KOPT-K1 (cell line): ENCODE data around the gene FAM3C.

Experiments used
- H3K27ac ChIP-seq: fragments of 200-600 bp; sonication (generic); 2 replicates; pipeline ENCODE4 v1.5.1; 2016; ENCODE audit warnings: antibody characterized with exemption, mild to moderate bottlenecking, low read depth, low read length; ENCODE audit not compliant: poor library complexity, severe bottlenecking
- H3K36me3 ChIP-seq: fragments of 200-600 bp; sonication (generic); 2 replicates; pipeline ENCODE4 v1.5.1; 2017; ENCODE audit warnings: antibody characterized with exemption, mild to moderate bottlenecking, low read length, moderate library complexity; ENCODE audit not compliant: insufficient read depth
- H3K9me3 ChIP-seq: fragments of 200-600 bp; sonication (generic); 2 replicates; pipeline ENCODE4 v1.5.1; 2017; ENCODE audit warnings: antibody characterized with exemption, low read length, mild to moderate bottlenecking; ENCODE audit not compliant: insufficient read depth, poor library complexity, severe bottlenecking

Gene FAM3C

DNA sequence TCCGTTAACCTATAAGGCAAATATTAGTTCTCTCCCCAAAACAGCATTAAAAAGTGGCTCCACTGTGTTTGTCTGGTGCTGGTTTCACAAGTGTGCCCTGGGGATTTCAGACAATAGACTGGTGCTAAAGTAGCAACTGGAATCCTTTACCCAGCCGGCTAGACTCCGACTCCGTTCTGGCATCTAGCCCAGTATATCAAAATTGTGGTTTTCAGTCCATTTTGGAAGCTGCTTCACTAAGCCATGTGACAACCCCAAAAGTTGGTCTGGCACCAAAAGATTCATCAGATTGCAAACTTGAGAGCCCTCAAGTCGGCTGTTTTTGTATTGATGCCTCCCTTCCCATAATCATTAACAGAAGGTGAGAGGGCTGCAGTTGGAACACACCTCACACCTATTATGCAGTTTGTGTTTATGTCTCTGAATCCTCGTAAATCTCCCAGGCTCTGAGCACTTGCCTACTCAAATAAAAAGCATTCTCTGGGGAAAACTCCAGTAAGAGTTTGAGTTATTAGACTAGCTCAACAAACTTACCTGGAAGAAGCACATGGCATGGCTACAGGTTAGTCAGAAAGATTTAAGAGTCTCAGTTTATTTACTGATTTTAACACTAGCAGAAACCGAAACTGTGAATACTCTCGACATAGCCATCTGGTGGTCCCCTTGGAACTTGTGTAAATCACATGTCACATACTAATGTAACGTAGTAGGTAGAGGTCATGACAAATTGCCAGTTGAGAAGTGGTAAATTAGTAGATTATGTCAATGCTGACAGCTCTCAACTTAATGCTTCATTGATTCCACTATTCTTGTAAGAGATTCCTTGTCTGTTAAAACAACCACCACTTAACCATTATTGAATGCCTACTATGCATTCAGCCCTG, 82.1 kb downstream of the FAM3C start:
- Histone ChIP-seq H3K9me3 (no peaks in the 10 kb centered on the region), H3K36me3 (no peaks in the 10 kb centered on the region), H3K27ac (no peak overlapping the region)

DNA sequence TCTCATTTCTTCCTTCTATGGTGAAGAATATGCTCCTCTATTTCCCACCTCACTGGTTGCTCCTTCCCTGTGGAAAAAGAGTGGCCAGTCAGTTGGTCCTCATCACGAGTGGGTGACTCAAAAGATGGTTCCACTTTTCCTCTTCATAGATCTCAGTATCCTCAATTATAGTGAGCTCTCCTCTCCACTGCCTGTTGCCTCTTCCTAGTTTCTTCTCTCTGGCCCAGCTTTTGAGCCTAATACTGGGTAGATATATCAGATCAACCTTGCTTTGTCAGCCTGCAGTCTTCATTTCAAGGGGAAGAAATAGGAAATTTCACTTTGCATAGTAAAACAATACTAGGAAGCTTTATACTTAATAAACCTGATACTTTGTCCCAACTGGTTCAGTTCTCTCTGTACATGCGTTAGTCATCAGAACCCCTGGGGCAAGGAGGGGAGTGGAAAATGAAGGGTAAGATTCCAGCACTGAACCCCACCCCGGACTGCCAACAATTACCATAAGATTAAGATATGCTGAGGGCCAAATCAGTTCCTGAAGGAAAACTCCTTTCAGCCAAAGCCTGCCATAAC, 82.8 kb downstream of the FAM3C start:
- no peaks in the 10 kb centered on the region for H3K36me3 ChIP-seq

DNA sequence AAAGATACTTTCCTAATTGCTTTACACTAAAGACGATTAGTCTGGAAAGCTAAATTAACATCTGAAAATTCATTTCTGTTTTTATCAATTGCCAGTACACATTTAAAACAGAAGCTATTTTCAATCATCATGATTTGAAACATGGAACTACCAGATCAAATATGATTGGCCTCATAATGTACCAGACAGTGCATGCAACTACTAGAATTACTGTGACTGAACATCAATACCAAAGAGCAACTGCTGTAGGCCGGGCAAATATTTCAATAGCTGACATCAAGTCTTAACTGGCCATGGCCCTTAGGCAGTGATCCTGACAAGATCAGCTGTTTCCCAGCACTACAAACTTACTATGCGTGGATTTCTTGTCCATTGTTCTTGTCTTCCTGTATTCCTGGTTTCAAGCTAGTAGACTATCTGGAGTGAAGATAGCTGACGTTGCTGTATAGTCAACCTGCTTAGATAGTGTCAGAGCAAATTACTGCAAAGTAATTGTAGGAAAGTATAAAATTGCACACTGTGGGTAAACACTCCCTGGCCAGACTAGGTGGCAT, 89.0 kb downstream of the FAM3C start:
- Histone ChIP-seq H3K27ac (no peak overlapping the region), H3K9me3 (no peaks in the 10 kb centered on the region), H3K36me3 (no peaks in the 10 kb centered on the region)

More for the DNA sequence above, 82.8 kb downstream of the FAM3C start:
- H3K9me3 ChIP-seq = no peaks in the 10 kb centered on the region
- no peak overlapping the region for H3K27ac ChIP-seq

DNA sequence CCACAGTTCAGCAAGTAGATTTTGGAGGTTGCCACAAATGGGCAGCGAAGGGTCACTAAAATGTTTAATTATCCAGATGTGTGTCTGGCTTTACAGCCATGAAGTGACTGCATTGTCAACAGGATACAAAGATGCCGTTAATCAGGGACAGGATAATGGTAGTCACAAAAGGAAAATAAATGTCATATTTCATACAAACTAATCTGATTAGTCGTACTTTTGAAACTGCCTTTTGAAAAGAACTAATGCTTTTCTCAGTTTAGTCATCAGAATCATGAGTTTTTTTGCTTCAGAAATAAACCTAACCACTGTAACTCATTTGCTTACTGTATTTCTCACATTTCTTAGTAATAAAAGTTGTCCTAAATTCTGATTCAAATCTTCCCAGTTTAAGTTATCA, 89.5 kb downstream of the FAM3C start:
- Histone ChIP-seq H3K36me3 (no peaks in the 10 kb centered on the region), H3K27ac (no peak overlapping the region), H3K9me3 (no peaks in the 10 kb centered on the region)

DNA sequence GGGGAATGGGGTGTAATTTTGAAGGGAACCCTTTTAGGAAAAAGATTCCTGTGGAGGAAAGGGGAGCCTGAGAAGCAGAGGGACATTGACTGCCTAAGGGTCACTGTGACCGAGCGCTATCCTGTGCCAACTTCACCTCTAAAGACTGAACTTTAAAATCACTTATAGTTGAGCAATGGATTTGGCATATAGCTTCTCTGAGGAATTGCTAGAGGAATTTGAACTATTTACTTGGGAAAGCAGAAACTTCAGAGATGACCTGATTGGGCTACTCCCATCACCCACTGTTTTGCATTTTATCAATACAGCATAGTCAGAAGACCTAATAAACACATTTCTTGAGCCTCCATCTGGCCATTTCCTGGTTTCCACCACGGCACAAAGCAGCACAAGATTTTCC, 91.0 kb downstream of the FAM3C start:
- H3K9me3 ChIP-seq = no peaks in the 10 kb centered on the region
- H3K36me3 ChIP-seq = no peaks in the 10 kb centered on the region
- H3K27ac ChIP-seq = no peak overlapping the region

DNA sequence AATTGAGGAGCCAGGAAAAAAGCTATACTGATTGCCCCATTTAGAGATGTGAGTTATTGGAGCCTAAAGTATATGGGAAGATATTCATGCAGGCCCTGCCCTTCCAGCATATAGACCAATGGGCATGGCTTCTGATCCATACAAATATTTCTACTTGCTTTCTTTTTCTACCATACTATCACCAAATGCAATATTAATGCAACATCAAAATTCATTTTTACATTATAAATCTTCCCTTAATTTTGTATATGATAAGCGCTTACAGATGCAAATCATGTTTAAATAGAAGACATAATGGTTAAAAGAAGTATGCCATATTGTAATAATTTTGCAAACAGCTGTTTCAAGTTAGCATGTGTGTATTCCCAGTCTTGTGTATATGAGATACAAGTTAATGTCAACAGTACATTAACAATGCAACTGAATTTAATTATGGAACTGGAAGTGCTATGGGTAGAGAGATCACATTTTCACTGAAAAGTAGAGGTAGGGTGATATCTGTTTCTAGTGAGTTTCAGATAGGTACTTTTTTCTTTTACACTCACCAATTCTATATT, 91.9 kb downstream of the FAM3C start:
- no peaks in the 10 kb centered on the region for H3K9me3 ChIP-seq
- H3K36me3 ChIP-seq = no peaks in the 10 kb centered on the region
- H3K27ac ChIP-seq = no peak overlapping the region

DNA sequence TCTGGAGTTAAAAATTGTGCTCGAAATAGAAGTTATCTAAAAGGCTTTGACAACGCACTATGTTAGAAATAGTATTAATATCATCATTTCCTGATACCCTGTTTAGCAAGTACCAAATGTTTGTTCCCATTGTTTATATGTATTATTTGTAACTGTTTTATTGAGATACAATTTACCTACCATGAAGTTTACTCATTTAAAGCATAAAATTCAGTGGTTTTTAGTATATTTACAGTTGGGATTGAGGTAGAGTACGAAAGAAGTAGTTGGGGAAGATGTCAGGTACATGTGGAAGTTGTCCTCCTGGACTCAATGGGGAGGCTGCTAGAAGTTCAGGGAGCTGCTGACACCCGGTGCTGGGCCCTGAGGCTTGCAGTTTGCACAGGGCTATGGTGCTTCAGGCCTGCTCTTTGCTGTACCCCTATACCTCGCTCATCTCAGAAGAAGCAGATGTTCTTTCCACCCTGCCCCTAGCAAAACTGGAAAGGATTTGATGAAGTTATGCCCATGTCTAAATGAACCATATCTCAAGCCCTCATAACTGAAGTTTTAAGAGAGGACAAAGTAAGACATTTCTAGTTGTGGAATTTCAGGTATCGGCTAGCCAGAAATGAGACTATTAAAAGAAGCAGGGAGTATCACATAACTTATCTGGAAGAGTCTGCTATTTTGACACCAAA, 92.5 kb downstream of the FAM3C start:
- Histone ChIP-seq H3K27ac (no peak overlapping the region), H3K9me3 (no peaks in the 10 kb centered on the region), H3K36me3 (no peaks in the 10 kb centered on the region)

DNA sequence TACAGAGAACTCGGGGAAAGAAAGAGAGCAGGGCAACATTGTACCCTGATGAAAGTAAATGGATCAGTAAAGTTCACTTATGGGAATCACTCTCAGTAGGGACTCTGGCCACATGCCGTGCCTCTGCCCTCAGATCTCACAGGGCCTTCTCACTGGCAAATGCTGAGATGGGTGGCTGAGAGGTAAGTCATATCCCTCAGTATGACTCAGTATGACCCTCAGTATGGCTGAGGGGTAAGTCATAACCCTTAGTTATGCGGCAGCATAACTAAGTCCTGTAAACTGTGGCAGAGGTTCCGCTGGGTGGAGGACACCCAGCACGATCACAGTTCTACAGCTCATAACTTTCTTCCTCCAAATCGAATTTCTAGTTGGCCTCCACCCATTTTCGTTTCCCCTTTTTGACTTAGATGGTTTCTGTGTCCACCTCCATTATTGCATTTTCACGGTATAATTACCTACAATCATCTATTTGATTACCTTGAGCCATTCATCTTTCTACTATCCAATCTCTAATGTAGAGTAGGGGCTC, 93.8 kb downstream of the FAM3C start:
- Histone ChIP-seq H3K36me3 (no peaks in the 10 kb centered on the region), H3K9me3 (no peaks in the 10 kb centered on the region), H3K27ac (no peak overlapping the region)

DNA sequence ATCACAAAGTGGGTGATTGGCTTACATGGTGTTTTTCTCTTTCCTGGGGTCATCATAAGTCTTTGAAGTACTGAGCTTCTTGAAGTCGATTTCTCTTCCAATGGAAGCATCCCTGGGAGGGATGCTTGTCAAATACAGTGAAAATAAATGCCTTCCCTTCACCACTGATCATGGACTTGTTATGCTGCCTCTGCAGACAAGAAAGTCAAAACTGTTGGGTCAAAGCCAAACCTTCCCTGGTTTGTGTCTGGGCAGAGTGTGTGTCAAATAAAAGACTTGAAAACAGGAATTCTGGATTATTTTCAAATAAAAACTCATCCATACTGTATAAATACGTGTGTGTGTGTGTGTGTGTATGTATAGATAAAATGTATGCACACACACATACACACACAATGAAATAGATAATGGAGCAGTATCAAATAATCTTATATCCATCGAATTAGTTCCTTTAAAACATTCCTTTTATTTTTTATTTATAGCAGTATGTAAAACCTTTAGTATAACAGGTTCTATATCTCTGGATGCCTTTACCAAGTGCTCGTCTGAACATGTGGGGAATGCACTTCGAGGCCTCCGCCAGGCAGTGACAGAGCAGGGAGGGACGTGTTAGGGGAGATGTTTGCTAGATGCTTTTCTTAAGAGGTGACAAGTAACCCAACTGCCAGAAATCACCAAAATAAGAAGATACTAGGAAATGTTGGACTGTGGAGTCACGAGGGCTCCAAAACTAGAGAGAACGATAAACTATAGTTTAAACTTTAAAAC, 94.5 kb downstream of the FAM3C start:
- Histone ChIP-seq H3K27ac (no peak overlapping the region), H3K9me3 (no peaks in the 10 kb centered on the region), H3K36me3 (no peaks in the 10 kb centered on the region)

DNA sequence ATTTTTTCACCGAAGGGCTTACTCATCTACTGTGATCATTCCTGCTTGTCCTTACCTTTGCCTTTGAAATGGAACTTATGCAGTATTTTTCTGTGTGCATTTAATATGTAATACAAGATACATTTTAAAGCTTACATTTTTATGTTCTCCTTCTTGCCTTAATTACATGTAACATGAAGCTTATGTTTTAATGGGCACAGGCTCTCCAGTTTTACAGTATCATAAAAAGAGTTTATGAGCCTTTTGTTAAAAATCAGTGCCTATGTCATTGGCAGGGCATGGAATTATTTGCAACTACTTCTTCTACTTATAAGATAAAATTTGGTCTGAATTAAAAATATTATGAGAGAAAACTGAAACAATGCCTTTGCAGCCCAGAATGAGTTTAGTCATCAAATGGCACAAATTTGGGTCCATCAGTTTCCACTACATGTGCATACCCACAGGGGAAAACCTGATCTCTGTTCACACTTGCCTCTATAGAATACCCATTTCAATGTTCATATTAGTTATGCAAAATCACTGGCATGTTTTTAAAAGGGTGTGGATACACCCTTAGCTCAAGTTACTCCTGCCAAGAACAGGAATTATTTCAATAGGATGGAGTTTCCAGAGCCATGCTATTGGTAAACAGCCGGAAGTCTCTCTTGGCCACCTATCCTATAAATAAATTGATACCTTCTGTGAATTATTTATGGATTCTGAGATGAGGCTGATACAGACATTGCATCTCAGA, 95.3 kb downstream of the FAM3C start:
- no peaks in the 10 kb centered on the region for H3K9me3 ChIP-seq
- no peaks in the 10 kb centered on the region for H3K36me3 ChIP-seq
- no peak overlapping the region for H3K27ac ChIP-seq
